K562 treated with DMSO at 1 percent for 4 hours (cell line): Measurements from ENCODE around the gene ARL6IP4. TPM values are rescaled to one million over a fixed set of nuclear protein-coding genes. Genes with fewer than 3 reads are reported as not detected.

Experiments
- total RNA-seq: library from RNA; unstranded; fragments of 300-600 nt; gene quantifications from 2 replicates; pipeline ENCODE4 v1.2.3, GENCODE V29; 2022; ENCODE audit not compliant: insufficient read depth

The ARL6IP4 gene
- total RNA-seq: 212 and 315 TPM in 2 replicates

GRCh38 chr12:122980183-122981035 lies at the start of gene ARL6IP4:
Gene ARL6IP4, plus strand, starts transcription at chr12:122980681. Its CDS starts 459 bp downstream, at chr12:122981140.

GRCh38 chr12:122965851-122966742 lies 14.4 kb upstream of the ARL6IP4 start, which contains the start of gene ABCB9:
Gene ABCB9, minus strand, starts transcription at chr12:122966463. Its CDS starts 6,228 bp downstream, at chr12:122960235.

DNA sequence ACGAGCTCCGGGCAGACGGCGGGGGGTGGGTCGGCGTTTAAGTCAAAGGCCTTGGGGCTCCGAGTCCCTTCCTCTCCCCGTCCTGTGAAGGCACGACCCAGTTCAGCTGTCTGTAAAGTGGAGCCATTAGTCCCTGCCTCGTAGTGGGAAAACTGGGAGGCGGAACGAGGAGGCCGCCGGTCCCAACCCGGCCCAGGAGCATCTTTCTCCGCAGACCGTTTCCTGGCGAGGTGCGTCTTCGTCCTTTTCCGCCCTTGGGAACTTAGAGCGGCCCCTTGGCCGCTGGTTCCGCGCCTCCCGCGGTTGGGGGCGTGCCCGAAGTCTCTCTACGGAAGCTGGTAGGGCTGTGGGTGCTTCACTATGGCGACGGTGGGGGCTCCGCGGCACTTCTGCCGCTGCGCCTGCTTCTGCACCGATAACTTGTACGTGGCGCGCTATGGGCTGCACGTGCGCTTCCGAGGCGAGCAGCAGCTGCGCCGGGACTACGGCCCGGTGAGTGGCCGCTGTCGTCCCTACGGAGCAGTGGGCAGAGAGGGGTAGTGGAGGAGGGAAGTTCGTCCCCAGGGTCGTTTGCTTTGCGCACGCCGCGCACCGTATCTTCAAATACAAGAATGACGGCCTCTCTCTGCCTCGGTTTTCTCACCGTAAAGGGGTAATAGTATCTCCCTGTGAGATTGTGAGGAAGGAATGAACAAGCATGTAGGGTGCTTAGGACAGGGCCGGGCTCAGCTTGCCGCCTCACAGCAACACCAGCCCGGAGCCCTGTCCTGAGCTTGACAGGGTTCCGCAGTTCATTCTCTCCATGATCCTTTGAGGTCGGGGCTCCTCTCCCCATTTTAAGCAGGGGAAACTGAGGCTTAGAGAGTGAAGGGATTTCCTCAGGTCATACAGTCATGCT lies 5.3 kb upstream of the ARL6IP4 start, which contains the start of gene OGFOD2:
OGFOD2 (plus strand) TSS at position 353 of the 898 bp plus-strand sequence; CDS start at position 361, 8 bp downstream.

Other genes starting within 250 kb of the ARL6IP4 start
- not detected in 2 replicates for gene HCAR1, start 249.8 kb upstream of the ARL6IP4 start, total RNA-seq
- 24.8 and 31.2 TPM in 2 replicates for gene DENR, start 227.9 kb upstream of the ARL6IP4 start, total RNA-seq
- 1.6 and 2.3 TPM in 2 replicates for gene CCDC62, start 206.1 kb upstream of the ARL6IP4 start, total RNA-seq
- gene HIP1R, start 145.2 kb upstream of the ARL6IP4 start, total RNA-seq: 18.7 and 23.2 TPM in 2 replicates
- gene VPS37B, start 84.6 kb upstream of the ARL6IP4 start, total RNA-seq: 21.4 and 27.2 TPM in 2 replicates
- 8.5 and 9.8 TPM in 2 replicates for gene ABCB9, start 14.2 kb upstream of the ARL6IP4 start, total RNA-seq
- gene OGFOD2, start 5.4 kb upstream of the ARL6IP4 start, total RNA-seq: 47.2 and 57.6 TPM in 2 replicates
- 2.4 and 3.1 TPM in 2 replicates for gene PITPNM2, start 170.4 kb downstream of the ARL6IP4 start, total RNA-seq